HEK293T (cell line): ENCODE results near the gene LSM14A.

Experiments
- CTCF ChIA-PET: fragments of 350-600 bp; formaldehyde crosslinking; extraction: SDS; loops from one replicate; lab custom pipeline; 2021; ENCODE audit warnings: antibody characterized with exemption, inconsistent platforms; lab: Yijun Ruan, JAX
- POLR2A ChIA-PET: fragments of 350-600 bp; formaldehyde crosslinking; extraction: SDS; loops from one replicate; lab custom pipeline; 2020; ENCODE audit warnings: antibody characterized with exemption, inconsistent platforms; lab: Yijun Ruan, JAX
- DNase-seq: peaks from one replicate; pipeline ENCODE4 v3.0.0; 2012; ENCODE audit warnings: mixed read lengths; ENCODE audit errors: extremely low spot score
- ARNT ChIP-seq: fragments of 450-650 bp; IDR thresholded peaks from 2 replicates; pipeline ENCODE4 v1.6.1; 2017; ENCODE audit warnings: mild to moderate bottlenecking
- BHLHE40 ChIP-seq: fragments of 450-650 bp; IDR thresholded peaks from 2 replicates; pipeline ENCODE4 v1.6.1; 2016; ENCODE audit warnings: mild to moderate bottlenecking, moderate library complexity, borderline replicate concordance
- CTBP1 ChIP-seq: fragments of 450-650 bp; IDR thresholded peaks from 2 replicates; pipeline ENCODE4 v1.6.1; 2016; ENCODE audit warnings: borderline replicate concordance
- ELF4 ChIP-seq: fragments of 450-650 bp; IDR thresholded peaks from 2 replicates; pipeline ENCODE4 v1.6.1; 2017; ENCODE audit warnings: antibody characterized with exemption
- FOXA1 ChIP-seq: fragments of 450-650 bp; IDR thresholded peaks from 2 replicates; pipeline ENCODE4 v1.6.1; 2016; ENCODE audit warnings: mild to moderate bottlenecking
- FOXK2 ChIP-seq: fragments of 450-650 bp; IDR thresholded peaks from 2 replicates; pipeline ENCODE4 v1.6.1; 2016; ENCODE audit warnings: mild to moderate bottlenecking
- FOXM1 ChIP-seq: fragments of 450-650 bp; IDR thresholded peaks from 2 replicates; pipeline ENCODE4 v1.6.1; 2017; ENCODE audit warnings: mild to moderate bottlenecking, borderline replicate concordance
- HDGF ChIP-seq: fragments of 450-650 bp; IDR thresholded peaks from 2 replicates; pipeline ENCODE4 v1.6.1; 2017; ENCODE audit warnings: antibody characterized with exemption, borderline replicate concordance
- L3MBTL2 ChIP-seq: fragments of 450-650 bp; conservative IDR thresholded peaks from 2 replicates; pipeline ENCODE4 v1.6.1; 2016; ENCODE audit warnings: mild to moderate bottlenecking
- LEF1 ChIP-seq: fragments of 450-650 bp; IDR thresholded peaks from 2 replicates; pipeline ENCODE4 v1.6.1; 2017; ENCODE audit warnings: mild to moderate bottlenecking, borderline replicate concordance
- NFRKB ChIP-seq: fragments of 450-650 bp; IDR thresholded peaks from 2 replicates; pipeline ENCODE4 v1.6.1; 2016; ENCODE audit warnings: mild to moderate bottlenecking, moderate library complexity
- PKNOX1 ChIP-seq: fragments of 450-650 bp; IDR thresholded peaks from 2 replicates; pipeline ENCODE4 v1.6.1; 2016
- SP1 ChIP-seq: fragments of 450-650 bp; IDR thresholded peaks from 2 replicates; pipeline ENCODE4 v1.6.1; 2017
- SUZ12 ChIP-seq: fragments of 450-650 bp; IDR thresholded peaks from 2 replicates; pipeline ENCODE4 v1.6.1; 2016; ENCODE audit warnings: mild to moderate bottlenecking
- TARDBP ChIP-seq: fragments of 450-650 bp; IDR thresholded peaks from 2 replicates; pipeline ENCODE4 v1.6.1; 2016
- ZNF384 ChIP-seq: fragments of 450-650 bp; IDR thresholded peaks from 2 replicates; pipeline ENCODE4 v1.6.1; 2016

Gene LSM14A

GRCh38 chr19:34277244-34277643 is 104.9 kb downstream of the LSM14A start:
- TF ChIP-seq ZNF384, result no peak
- no peak for TF ChIP-seq TARDBP
- TF ChIP-seq NFRKB, result no peak
- no peak for TF ChIP-seq LEF1
- no peak for TF ChIP-seq FOXA1
- no peak for TF ChIP-seq FOXM1
- TF ChIP-seq ARNT, result no peak
- no peak for TF ChIP-seq FOXK2
- no peak for TF ChIP-seq PKNOX1
- TF ChIP-seq ELF4, result no peak
- TF ChIP-seq L3MBTL2, result no peak
- no peak for TF ChIP-seq SP1
- TF ChIP-seq CTBP1, result no peak
- no peak for TF ChIP-seq SUZ12
- TF ChIP-seq BHLHE40, result no peak
- TF ChIP-seq HDGF, result no peak
- no peak for DNase-seq
- CTCF ChIA-PET, result no interaction called here
- POLR2A ChIA-PET, result no interaction called here

- DNase-seq, result no peak
- POLR2A ChIA-PET, result no interaction called here
- no peak for TF ChIP-seq LEF1
- no peak for TF ChIP-seq ZNF384
- TF ChIP-seq FOXA1, result no peak
- no peak for TF ChIP-seq PKNOX1
- no peak for TF ChIP-seq NFRKB
- TF ChIP-seq TARDBP, result no peak
- no peak for TF ChIP-seq HDGF
- no peak for TF ChIP-seq BHLHE40
- TF ChIP-seq FOXM1, result no peak
- no peak for TF ChIP-seq SP1
- no peak for TF ChIP-seq FOXK2
- TF ChIP-seq SUZ12, result no peak
- no peak for TF ChIP-seq CTBP1
- TF ChIP-seq L3MBTL2, result no peak
- CTCF ChIA-PET, result no interaction called here
Measured at GRCh38 chr19:34278783-34279182, 106.5 kb downstream of the LSM14A start.
